Measurements from ENCODE around the gene ATP6V0B.

The ATP6V0B gene

DNA sequence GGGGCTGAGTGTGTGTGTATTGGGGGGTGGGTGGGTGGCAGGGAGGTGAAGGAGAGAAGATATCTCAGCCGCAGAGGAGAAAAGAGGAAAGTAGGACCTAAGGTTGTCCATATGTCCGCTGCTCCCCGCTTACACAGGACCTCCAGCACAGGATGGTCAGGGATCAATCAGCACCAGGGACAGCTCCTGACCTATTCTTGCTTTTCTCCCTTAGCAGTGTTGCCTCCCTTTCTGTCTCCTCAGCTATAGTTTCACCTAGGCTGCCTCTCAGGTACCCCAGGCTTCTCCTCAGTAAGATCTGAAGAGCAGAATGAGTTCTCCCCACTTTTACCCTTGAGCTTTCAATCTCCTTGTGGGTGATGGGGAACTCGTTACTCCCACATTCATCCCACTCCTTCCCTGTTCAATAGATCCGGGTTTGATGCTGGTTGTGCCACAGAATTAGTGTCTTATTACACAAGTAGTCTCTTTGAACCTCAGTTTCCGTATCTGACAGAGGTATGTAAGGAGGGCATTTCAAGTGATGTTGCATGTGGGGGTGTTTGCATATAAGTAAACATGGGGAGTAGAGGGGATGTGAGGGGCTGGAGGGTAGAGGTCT lies 6.3 kb upstream of the ATP6V0B start:
- no peak for DNase-seq (ENCODE audit: extremely low read depth in 1 of 2, low read depth in 1 of 2)

DNA sequence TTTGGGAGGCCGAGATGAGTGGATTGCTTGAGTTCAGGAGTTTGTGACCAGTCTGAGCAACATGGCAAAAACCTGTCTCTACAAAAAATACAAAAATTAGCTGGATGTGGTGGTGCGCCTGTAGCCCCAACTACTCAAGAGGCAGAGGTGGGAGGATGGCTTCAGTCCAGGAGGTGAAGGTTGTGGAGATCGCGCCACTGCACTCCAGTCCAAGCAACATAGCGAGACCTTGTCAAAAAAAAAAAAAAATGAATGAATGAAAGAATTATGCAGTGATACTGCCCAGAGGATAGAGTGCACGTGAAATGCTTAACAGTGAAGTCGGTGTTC lies 5.4 kb upstream of the ATP6V0B start:
- no peak for DNase-seq (ENCODE audit: extremely low read depth in 1 of 2, low read depth in 1 of 2)

DNA sequence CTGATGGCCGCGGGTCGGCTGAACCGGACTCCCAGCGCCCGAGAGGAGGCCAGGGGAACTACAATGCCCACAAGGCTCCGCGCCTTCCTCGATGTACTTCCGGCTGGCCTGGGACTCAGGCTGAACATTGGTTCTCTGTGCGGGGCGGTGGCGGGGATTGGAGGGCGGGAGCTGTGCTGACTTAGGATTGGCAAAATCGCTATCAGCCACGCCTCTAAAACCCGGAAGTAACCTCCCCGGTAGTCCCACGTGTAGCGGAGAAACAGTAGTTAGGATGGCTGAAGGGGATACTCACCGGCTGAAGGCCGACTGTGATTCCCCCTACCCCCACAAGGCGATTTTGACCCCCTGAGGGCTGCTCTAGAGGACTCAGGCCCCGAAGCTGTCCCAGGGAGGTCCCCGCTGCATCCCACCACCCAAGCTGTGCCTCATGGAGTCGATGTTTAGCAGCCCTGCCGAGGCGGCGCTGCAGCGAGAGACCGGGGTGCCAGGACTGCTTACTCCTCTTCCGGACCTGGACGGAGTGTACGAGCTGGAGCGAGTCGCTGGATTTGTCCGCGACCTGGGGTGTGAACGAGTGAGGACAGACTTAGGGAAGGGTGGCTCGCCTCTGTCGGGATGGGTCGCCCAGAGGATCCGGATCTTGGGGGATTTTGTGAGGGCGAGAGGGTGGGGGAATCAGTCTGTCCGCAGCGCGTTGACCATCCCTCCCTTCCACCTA lies 4.9 kb upstream of the ATP6V0B start, which contains the start of gene DPH2:
DPH2 (plus strand) TSS at position 265 of the 721 bp plus-strand sequence; CDS start at position 431, 166 bp downstream.
- DNase-seq (ENCODE audit: extremely low read depth in 1 of 2, low read depth in 1 of 2) = peak; percentile 86 to 97

DNA sequence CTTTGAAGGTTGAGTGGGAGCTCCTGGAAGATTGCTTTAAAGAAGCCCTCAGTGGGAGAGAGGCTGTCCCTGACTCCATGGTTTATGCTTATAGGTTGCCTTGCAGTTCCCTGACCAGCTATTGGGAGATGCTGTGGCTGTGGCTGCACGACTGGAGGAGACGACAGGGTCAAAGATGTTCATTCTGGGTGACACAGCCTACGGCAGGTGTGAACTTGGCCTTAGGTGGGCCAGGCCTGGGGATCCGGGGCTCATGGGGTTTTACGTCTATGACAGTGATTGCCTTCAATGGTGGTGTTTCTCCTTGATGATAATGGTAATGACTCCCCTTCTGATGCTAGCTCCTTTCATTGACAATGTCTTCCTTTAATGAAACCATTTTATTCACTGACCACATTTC lies 4.3 kb upstream of the ATP6V0B start:
- DNase-seq (ENCODE audit: extremely low read depth in 1 of 2, low read depth in 1 of 2) = no peak

DNA sequence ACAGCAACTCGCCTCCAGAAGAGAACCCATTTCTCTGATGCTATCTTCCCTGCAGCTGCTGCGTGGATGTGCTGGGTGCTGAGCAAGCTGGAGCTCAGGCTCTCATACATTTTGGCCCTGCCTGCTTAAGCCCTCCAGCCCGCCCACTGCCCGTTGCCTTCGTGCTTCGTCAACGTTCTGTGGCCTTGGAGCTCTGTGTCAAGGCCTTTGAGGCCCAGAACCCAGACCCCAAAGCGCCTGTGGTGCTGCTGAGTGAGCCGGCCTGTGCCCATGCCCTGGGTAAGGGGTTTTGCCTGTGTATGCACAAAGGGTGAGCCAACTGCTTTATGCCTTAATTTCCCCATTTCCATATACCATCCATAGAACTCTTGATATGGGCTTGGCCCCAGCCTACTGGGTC lies 3.8 kb upstream of the ATP6V0B start:
- DNase-seq (ENCODE audit: extremely low read depth in 1 of 2, low read depth in 1 of 2) = no peak

DNA sequence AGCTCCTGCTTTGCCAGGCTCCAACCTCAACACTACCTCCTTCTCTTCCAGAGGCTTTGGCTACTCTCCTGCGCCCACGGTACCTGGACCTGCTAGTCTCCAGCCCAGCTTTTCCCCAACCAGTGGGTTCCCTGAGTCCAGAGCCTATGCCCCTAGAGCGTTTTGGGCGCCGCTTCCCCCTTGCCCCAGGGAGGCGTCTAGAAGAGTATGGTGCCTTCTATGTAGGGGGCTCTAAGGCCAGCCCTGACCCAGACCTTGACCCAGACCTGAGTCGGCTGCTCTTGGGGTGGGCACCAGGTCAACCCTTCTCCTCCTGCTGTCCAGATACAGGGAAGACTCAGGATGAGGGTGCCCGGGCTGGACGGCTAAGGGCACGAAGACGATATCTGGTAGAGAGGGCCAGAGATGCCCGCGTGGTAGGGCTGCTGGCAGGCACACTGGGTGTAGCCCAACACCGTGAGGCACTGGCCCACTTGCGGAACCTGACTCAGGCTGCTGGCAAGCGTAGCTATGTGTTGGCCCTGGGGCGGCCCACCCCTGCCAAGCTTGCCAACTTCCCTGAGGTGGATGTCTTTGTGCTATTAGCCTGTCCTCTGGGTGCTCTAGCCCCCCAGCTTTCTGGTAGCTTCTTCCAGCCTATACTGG lies 3.3 kb upstream of the ATP6V0B start:
- DNase-seq (ENCODE audit: extremely low read depth in 1 of 2, low read depth in 1 of 2) = no peak

DNA sequence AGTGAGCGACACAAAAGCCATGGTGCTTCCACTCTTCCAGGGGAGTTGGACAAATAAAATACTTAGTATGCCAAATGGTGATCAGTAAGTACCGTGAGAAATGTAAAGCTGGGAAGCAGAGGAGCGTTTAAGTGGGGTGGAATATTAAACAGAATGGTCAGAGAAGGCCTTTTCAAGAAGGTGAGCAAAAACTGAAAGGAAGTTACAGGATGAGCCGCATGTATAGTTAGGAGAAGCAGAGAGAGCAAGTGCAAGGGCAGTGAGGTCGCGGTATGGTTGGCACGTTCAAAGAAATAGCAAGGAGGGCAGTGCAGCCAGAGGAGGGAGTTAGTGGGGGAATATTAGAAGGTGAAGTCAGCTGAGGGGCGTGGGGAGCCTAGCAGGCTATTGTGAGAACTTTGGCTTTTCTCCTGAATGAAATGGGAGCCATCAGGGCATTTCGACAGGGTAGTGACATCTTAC lies 748 bp upstream of the ATP6V0B start:
- no peak for DNase-seq (ENCODE audit: extremely low read depth in 1 of 2, low read depth in 1 of 2)

DNA sequence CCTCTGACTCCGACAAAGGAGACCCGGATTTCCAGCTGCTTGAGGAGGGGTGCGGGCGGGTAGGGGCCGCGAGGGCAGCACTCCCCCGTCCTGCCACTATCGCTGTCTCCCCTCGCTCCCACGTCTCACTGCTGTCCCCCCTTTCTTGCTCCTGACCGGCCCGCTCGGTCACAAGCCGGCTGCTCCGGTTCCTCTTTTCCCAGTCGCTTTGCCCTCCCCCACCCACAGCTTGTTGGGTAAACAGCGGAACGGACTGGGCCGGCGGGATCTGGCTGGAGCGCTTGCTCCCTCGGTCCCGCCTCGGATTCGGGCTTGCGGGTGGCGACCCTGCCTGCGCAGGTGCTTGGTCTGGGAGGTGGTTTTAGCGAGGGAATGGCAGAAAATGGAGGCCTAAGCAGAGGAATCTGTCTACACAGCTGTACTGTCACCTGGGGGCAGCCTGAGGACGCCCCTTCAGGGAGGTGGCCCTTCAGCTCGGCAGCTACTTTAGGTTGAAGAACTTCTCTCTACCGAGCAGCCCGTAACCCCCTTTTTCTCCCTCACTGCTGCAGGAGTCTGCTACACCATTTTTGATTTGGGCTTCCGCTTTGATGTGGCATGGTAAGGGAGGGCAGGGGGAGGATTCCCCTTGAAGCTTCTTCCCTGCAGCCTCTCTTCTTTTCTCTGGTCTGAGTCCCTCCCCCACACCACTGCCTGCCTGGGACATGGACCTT lies 645 bp downstream of the ATP6V0B start:
- no peak for DNase-seq (ENCODE audit: extremely low read depth in 1 of 2, low read depth in 1 of 2)

DNA sequence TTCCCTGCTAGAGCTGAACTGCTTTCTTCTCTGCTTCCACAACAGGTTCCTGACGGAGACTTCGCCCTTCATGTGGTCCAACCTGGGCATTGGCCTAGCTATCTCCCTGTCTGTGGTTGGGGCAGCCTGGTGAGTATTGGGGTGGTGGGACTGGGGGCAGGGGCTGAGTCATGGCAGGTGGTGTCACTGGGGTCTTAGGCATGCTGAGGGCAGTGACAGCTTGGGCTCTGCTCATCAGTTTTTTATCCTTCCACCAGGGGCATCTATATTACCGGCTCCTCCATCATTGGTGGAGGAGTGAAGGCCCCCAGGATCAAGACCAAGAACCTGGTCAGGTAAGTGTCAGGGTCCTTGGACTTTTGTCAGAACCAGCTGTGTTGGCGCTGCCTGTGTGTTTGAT lies 1.3 kb downstream of the ATP6V0B start:
- DNase-seq (ENCODE audit: extremely low read depth in 1 of 2, low read depth in 1 of 2) = no peak

DNA sequence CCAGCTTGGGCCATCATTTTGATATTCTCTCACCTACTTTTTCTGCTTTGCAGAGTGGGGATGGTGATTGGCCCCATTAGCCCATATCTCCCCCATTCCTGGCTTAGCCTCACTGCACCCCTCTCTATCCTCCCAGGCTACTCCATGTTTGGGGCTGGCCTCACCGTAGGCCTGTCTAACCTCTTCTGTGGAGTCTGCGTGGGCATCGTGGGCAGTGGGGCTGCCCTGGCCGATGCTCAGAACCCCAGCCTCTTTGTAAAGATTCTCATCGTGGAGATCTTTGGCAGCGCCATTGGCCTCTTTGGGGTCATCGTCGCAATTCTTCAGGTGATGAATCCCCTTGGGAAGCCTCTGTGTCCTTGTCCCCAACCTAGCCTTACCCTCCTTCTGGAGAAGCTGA lies 2.1 kb downstream of the ATP6V0B start:
- DNase-seq (ENCODE audit: extremely low read depth in 1 of 2, low read depth in 1 of 2) = no peak

DNA sequence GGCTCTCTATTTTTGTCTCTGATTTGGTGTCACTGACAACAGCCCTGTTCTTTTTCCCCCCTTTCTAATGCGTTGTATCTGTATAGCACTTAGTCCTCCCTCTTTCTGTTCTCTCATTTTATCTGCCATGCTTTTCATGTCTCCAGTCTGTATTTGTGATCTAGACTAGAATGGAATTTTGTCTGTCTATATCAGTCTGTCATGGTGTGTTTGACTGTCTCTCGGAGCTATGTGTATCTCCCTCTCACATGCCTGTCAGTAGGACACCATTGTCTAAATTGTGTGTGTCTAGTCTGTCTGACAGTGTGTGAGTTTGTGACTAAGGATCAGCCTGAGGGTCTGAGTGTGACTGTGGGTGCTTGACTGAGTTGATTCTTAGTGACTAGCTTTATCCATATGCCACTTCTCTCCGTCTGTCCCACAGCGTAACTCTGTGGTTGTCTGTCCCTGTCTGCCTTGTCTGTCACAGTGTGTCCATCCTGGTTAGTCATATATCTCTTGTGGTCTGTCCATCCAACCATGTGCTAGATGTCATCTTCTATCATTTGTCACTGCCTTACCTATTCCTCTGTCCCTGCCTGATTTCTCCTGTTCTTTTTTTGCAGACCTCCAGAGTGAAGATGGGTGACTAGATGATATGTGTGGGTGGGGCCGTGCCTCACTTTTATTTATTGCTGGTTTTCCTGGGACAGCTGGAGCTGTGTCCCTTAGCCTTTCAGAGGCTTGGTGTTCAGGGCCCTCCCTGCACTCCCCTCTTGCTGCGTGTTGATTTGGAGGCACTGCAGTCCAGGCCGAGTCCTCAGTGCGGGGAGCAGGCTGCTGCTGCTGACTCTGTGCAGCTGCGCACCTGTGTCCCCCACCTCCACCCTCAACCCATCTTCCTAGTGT lies 2.9 kb downstream of the ATP6V0B start:
- no peak for DNase-seq (ENCODE audit: extremely low read depth in 1 of 2, low read depth in 1 of 2)

DNA sequence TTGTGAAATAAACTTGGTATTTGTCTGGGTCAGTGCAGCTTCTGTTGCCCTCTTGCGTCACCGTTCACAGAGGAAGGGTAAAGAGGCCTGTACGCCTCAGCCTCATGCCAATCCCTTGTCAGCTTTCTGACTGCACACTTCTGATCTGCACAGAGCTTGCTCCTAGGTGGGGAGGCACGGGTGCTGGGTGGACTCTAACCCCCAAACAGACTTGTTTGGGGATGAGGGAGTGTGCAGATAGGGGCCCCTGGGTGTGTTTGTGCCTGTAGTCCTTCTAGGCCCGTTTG lies 3.4 kb downstream of the ATP6V0B start:
- DNase-seq (ENCODE audit: extremely low read depth in 1 of 2, low read depth in 1 of 2) = no peak

DNA sequence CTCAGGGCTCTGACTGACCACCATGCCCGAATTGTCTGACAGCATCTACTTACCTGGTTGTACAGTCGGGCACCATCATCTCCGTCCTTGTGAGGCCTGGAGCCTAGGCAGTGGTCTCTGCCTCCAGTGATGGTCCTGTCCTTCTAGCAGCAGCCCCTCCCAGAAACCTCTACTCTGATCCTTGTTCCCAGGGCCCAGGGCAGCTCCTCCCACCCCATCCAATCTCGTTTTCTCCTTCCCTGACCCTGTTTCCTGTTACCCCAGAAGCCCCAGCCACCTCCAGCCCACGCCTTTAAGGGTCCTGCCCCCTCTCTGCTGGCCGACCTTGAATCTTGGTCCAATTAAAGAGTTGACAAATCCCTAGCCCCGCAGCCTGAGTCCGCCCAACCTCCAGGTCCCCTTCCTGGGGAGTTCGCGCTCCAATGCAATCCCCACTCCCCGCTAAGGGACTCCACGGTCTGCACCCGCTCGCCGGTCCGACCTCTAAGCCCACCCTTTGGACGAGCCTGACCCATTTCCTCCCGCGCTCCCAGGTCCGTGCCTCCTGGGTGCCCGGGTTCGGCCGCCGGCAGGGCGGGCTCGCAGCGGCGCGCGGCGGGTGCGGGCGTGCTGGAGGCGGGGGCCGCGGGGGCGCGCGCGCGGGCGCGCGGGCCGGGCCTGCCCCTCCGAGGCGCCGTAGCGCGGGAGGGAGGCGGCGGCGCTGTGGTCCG lies 3.9 kb downstream of the ATP6V0B start, which contains the start of gene B4GALT2:
B4GALT2 (plus strand) TSS at position 660 of the 710 bp plus-strand sequence. CDS start 1,951 bp downstream, outside the sequence.
- DNase-seq (ENCODE audit: extremely low read depth in 1 of 2, low read depth in 1 of 2) = no peak

DNA sequence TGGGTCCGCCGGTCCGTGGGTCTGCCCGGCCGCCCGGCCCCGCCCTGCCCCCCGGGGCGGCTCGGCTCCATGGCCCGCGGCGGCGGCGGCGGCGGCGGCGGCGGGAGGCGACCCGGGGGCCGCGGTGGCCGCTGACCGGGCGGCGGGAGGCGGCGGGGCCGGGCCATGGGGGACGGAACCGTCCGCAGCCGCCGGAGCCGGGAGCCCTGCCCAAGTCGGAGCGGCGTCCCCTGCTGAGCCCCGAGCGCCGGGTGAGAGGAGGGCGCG lies 4.4 kb downstream of the ATP6V0B start:
- DNase-seq (ENCODE audit: extremely low read depth in 1 of 2, low read depth in 1 of 2) = no peak

DNA sequence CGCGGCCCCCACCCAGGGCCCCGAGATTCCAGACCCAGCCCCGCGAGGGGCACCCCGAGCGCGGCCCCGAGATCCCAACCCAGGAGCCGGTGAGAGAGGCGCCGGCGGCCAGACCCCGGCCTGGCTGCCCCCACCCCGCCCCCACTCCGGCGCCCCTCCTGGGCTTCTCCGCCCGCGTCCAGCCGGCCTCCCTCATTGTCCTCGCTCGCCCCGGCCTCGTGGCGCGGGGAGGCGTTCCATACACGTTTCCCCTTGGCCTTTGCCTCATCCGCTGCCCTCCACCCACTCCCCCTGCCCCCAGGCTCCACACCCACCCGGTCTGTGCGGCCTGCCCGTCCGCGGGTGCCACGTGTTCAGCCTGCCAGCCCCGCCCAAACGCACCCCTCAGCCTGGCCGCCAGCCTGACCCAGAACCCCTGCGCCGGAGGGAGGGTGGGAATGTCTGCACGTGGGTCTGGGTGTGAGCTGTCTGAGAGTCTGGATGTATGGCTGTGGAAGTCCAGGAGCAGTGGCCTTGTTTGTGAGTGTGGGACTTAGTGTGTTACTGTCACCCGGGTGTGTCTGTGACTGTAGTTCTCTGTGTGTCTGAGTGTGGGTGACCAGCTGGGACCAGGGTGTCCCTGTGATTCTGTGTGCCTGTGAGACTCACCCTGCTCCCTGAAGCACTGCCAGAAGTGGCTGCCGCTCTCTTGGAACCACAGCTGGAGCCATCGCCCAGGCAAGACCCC lies 4.9 kb downstream of the ATP6V0B start:
- DNase-seq (ENCODE audit: extremely low read depth in 1 of 2, low read depth in 1 of 2) = no peak

DNA sequence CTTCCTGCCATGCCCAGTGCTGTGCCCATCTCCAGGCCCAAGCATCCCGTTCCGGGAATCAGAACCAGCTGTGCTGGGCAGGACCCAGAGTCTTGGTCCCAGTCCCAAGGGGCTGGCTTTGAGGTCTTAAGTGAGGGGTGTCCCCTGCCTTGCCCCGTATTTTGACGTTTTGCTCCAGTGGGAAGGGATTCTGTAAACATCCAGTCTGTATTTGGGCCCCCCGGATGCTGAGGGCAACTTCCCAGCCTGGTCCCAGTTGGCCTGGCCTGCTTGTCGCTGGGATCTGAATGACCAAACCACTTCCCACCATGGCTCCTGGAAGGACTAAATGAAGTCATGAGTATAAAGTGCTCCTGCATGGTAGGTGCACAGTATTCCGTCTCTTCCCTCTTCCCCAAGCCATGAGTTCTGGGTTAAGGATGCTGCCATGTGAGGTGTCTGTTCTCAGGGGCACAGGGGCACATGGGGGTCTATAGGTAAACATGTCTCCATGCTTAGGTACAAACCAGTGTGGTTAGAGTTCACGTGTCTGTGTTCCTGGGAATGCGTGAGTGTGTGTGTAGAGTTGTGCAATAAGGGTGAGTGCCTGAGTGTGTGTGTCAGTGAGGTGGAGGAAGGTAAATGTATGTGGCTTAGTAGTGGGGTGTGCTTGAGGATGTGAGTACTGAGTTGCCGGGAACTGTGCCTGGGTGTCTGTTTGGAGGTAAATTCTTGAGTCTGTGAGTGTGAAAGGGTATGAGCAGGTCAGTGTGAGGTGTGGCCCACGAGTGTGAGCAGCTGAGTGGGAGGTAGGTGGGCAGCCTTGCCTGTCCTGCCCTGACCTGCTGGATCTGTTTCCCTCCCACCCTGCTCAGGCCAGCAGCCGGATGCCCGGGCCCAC lies 5.7 kb downstream of the ATP6V0B start:
- no peak for DNase-seq (ENCODE audit: extremely low read depth in 1 of 2, low read depth in 1 of 2)

DNA sequence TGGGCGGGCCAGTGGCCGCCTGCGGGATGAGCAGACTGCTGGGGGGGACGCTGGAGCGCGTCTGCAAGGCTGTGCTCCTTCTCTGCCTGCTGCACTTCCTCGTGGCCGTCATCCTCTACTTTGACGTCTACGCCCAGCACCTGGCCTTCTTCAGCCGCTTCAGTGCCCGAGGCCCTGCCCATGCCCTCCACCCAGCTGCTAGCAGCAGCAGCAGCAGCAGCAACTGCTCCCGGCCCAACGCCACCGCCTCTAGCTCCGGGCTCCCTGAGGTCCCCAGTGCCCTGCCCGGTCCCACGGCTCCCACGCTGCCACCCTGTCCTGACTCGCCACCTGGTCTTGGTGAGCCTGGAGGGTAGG lies 6.4 kb downstream of the ATP6V0B start:
- DNase-seq (ENCODE audit: extremely low read depth in 1 of 2, low read depth in 1 of 2) = no peak

DNA sequence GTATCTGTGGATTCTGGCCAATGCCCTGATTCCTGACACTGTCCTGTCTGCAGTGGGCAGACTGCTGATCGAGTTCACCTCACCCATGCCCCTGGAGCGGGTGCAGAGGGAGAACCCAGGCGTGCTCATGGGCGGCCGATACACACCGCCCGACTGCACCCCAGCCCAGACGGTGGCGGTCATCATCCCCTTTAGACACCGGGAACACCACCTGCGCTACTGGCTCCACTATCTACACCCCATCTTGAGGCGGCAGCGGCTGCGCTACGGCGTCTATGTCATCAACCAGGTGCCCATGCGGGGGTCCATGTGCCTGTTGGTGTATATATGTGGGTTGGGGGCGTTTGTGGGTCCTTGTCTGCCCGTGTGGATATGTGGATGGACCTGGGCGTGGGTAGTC lies 6.9 kb downstream of the ATP6V0B start:
- DNase-seq (ENCODE audit: extremely low read depth in 1 of 2, low read depth in 1 of 2) = no peak

DNA sequence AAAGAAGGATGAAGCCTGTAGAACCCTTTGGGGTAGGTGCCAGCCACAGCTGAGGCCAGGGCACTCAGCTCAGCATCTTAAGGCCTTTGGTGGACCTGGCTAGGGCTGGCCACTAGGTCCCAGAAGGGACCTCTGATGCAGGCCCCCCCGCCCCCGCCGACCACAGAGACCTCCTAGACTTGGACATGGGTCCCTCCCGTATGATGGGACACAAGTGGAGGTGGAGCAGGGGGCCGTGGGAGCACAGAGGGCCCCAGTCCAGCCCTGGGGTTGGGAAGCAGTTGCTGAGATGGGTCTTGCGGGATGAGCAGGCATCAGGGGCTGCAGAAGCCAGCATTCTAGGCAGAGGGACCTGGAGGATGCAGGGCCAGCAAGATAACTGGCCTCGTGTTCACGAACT lies 7.5 kb downstream of the ATP6V0B start:
- DNase-seq (ENCODE audit: extremely low read depth in 1 of 2, low read depth in 1 of 2) = no peak
